ENCODE data around the gene CCDC148.

CCDC148 gene

DNA sequence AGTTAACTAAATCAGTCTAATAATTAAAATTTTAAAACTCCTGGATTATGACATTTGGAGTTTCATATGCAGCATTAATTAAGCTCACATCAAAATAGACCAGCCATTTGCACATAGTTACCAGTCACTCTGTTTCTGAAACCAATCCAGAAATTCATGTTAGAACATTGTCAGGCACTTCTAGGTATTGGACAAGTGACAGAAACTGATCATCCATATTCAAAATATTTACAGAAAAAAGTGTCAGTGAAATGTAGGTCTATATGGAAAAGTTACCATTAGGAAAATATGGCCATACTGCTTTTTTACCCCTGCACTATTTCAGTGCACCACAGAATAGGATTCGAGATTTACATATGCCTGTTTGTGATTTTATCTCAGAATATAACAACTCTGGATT is 321.5 kb downstream of the CCDC148 start:
- Histone ChIP-seq H3K9me3 (ENCODE audit: control insufficient read depth, insufficient read depth, low read depth, low read length) (no peaks in the 10 kb centered on the region), H3K4me1 (ENCODE audit: control insufficient read depth, insufficient read depth, low read length) (no peaks in the 10 kb centered on the region), H3K27me3 (ENCODE audit: control insufficient read depth, insufficient read depth, low read length) (no peaks in the 10 kb centered on the region), H3K27ac (ENCODE audit: low read depth, low read length) (no peak overlapping the region), H3K9ac (ENCODE audit: low read length) (no peak overlapping the region), H3K36me3 (ENCODE audit: control insufficient read depth, insufficient read depth, low read length) (no peaks in the 10 kb centered on the region), H3K4me3 (ENCODE audit: low read depth, low read length) (no peak overlapping the region)

DNA sequence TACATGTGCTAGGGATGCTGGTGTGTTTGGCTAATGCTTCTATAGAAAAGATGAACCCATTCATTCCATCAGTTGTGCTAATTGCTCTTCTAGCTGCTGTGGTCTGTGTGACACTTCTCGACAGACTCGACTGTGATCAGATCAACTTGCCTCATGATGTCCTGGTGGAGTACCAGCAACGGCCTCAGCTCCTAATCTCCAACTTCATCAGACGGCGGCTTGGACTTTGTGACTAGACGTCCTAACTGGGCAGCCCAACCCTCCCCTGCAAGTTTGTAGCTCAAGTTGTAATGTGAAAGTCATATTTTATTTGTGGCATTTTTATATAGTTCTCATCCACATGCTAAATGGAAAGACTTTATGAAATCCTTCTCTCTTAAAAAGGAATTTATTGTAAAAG is 321.9 kb downstream of the CCDC148 start:
- Histone ChIP-seq H3K36me3 (ENCODE audit: control insufficient read depth, insufficient read depth, low read length) (no peaks in the 10 kb centered on the region), H3K9ac (ENCODE audit: low read length) (no peak overlapping the region), H3K27me3 (ENCODE audit: control insufficient read depth, insufficient read depth, low read length) (no peaks in the 10 kb centered on the region), H3K4me3 (ENCODE audit: low read depth, low read length) (no peak overlapping the region), H3K4me1 (ENCODE audit: control insufficient read depth, insufficient read depth, low read length) (no peaks in the 10 kb centered on the region), H3K9me3 (ENCODE audit: control insufficient read depth, insufficient read depth, low read depth, low read length) (no peaks in the 10 kb centered on the region), H3K27ac (ENCODE audit: low read depth, low read length) (no peak overlapping the region)

DNA sequence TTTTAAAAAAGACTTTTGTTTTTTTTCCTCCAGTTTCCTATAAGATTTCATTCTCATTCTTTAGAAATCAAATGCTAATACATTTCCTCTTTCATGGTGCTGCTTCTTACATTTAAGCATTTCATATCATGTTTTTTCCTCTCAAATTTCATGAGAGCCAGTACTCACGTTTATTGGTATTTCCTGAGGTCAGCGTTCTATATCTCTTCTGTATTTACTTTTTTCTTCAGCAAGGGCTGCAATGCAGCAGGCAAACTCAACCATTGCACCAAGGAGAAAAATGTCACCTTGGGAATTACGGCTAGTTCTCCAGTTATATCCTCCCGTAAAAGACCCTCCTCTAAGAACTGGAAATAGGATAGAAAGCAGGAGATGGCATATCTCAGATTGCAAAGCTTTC is 322.5 kb downstream of the CCDC148 start:
- Histone ChIP-seq H3K27ac (ENCODE audit: low read depth, low read length) (no peak overlapping the region), H3K9me3 (ENCODE audit: control insufficient read depth, insufficient read depth, low read depth, low read length) (no peaks in the 10 kb centered on the region), H3K36me3 (ENCODE audit: control insufficient read depth, insufficient read depth, low read length) (no peaks in the 10 kb centered on the region)

DNA sequence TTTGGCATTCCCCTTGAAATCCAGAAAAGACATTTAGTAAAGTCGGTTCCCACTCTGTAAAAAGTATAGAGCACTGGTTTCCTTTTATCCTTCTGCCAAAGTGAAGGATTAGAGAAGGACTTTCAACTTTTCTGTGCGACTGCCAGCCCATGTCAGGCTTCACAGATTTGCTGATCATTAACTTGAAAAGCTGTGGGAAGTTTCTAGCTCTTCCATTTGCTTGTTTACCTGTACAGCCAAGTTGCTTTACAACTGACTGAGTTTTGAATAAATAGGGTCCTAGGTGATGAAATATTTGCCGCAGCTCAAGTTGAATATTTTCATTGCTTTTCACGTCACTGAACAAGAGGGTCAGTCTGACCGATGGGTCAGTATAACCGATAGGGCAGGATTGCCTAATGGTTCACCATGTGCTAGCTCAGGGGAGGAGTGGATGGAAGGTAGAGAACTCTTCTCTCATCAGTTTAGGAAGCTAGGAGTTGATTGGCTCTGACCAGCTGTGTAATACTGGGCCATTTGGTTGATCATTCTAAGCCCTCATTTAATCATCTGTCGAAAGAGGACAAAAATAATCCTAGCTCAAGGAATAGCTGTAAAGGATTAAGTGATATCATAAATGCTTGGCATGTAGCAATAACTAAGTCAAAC is 324.5 kb downstream of the CCDC148 start:
- no peak overlapping the region for H3K4me3 ChIP-seq (ENCODE audit: low read depth, low read length)
- no peaks in the 10 kb centered on the region for H3K36me3 ChIP-seq (ENCODE audit: control insufficient read depth, insufficient read depth, low read length)
- no peaks in the 10 kb centered on the region for H3K9me3 ChIP-seq (ENCODE audit: control insufficient read depth, insufficient read depth, low read depth, low read length)
- H3K9ac ChIP-seq (ENCODE audit: low read length), result no peak overlapping the region
- H3K27ac ChIP-seq (ENCODE audit: low read depth, low read length), result no peak overlapping the region
- H3K4me1 ChIP-seq (ENCODE audit: control insufficient read depth, insufficient read depth, low read length), result no peaks in the 10 kb centered on the region
- no peaks in the 10 kb centered on the region for H3K27me3 ChIP-seq (ENCODE audit: control insufficient read depth, insufficient read depth, low read length)

More for the DNA sequence above, 322.5 kb downstream of the CCDC148 start:
- H3K4me1 ChIP-seq (ENCODE audit: control insufficient read depth, insufficient read depth, low read length), result no peaks in the 10 kb centered on the region
- H3K4me3 ChIP-seq (ENCODE audit: low read depth, low read length), result no peak overlapping the region
- no peaks in the 10 kb centered on the region for H3K27me3 ChIP-seq (ENCODE audit: control insufficient read depth, insufficient read depth, low read length)
- H3K9ac ChIP-seq (ENCODE audit: low read length), result no peak overlapping the region

DNA sequence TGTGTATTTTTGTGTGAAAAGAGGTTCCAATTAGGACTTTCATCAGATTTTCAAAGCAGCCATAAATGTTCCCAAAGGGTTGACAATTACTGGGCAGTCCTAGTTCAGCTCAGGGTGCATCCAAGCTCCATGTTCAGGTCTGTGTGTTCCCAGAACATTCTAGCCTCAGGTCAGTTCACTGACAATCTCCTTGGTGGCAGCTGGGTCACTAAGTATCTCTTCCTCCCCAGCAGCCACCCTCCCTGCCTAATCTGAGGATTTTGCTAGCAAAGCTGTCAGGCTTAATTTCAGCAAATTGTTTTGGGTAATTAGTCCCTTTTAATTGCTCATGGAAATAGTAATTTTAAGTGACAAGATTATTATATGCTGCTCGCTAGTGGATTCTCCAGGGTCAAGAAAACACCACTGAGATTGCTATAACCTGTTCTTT is 325.1 kb downstream of the CCDC148 start:
- Histone ChIP-seq H3K4me3 (ENCODE audit: low read depth, low read length) (no peak overlapping the region), H3K36me3 (ENCODE audit: control insufficient read depth, insufficient read depth, low read length) (no peaks in the 10 kb centered on the region), H3K9me3 (ENCODE audit: control insufficient read depth, insufficient read depth, low read depth, low read length) (no peaks in the 10 kb centered on the region), H3K27ac (ENCODE audit: low read depth, low read length) (no peak overlapping the region), H3K4me1 (ENCODE audit: control insufficient read depth, insufficient read depth, low read length) (0 out of 2 replicates have a peak, but pooled peaks cover 1% of the 10 kb centered on the region), H3K9ac (ENCODE audit: low read length) (no peak overlapping the region), H3K27me3 (ENCODE audit: control insufficient read depth, insufficient read depth, low read length) (no peaks in the 10 kb centered on the region)

DNA sequence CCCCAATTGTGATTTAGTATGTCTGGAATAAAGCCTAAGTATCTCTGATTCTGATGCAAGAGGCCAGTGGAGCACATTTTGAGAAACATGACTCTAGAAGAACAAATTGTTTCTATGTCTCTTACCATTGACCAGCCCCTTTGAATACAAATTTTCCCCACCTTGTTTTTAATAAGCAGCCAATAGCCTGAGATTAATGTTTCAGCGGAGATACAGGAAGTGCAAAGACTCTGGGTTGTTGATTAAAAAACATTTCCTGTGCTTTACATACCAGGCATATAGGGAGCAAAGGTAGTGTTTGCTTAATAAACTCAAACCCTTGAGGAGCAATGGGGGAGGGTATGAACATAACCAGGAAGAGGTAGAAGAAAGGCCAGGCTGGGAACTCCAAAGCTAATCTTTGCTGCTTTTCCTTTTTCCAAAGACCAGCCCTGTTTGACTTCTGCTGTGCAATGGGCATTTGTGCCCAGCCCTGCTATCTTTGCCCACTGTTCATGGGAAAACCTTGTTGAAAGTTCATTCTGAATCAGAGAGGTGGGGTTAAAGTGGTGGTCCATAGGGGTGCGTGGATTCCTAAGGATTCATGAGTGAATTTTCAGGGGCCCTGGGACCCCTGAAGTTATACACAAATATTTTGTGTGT is 325.6 kb downstream of the CCDC148 start:
- Histone ChIP-seq H3K36me3 (ENCODE audit: control insufficient read depth, insufficient read depth, low read length) (no peaks in the 10 kb centered on the region), H3K4me3 (ENCODE audit: low read depth, low read length) (no peak overlapping the region), H3K9me3 (ENCODE audit: control insufficient read depth, insufficient read depth, low read depth, low read length) (no peaks in the 10 kb centered on the region), H3K9ac (ENCODE audit: low read length) (no peak overlapping the region), H3K4me1 (ENCODE audit: control insufficient read depth, insufficient read depth, low read length) (peaks cover 4% of the 10 kb centered on the region; the same call in 1 of the 2 replicates), H3K27ac (ENCODE audit: low read depth, low read length) (no peak overlapping the region), H3K27me3 (ENCODE audit: control insufficient read depth, insufficient read depth, low read length) (no peaks in the 10 kb centered on the region)

DNA sequence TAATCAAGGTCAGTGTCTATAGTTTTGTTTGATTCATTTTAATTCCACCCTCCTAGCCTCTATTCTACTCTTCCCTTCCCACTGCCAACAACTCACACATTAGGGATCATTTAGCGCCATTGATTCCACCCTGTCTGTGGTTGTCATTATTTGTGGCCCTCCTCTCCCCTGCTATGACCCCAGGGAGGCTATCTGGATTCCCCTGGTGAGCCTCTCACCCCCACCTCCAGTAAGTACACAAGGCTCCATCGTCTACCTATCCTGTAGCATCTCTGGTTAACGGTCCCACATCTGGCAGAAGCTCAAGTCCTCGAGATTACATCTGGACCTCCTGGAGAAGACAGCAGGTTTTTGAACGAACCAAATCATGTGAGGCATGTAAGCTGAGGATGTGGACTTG is 327.5 kb downstream of the CCDC148 start:
- H3K27ac ChIP-seq (ENCODE audit: low read depth, low read length), result no peak overlapping the region
- no peak overlapping the region for H3K4me3 ChIP-seq (ENCODE audit: low read depth, low read length)
- H3K9ac ChIP-seq (ENCODE audit: low read length), result no peak overlapping the region
- H3K27me3 ChIP-seq (ENCODE audit: control insufficient read depth, insufficient read depth, low read length), result no peaks in the 10 kb centered on the region
- no peaks in the 10 kb centered on the region for H3K36me3 ChIP-seq (ENCODE audit: control insufficient read depth, insufficient read depth, low read length)
- H3K9me3 ChIP-seq (ENCODE audit: control insufficient read depth, insufficient read depth, low read depth, low read length), result no peaks in the 10 kb centered on the region
- H3K4me1 ChIP-seq (ENCODE audit: control insufficient read depth, insufficient read depth, low read length), result peaks cover 9% of the 10 kb centered on the region

DNA sequence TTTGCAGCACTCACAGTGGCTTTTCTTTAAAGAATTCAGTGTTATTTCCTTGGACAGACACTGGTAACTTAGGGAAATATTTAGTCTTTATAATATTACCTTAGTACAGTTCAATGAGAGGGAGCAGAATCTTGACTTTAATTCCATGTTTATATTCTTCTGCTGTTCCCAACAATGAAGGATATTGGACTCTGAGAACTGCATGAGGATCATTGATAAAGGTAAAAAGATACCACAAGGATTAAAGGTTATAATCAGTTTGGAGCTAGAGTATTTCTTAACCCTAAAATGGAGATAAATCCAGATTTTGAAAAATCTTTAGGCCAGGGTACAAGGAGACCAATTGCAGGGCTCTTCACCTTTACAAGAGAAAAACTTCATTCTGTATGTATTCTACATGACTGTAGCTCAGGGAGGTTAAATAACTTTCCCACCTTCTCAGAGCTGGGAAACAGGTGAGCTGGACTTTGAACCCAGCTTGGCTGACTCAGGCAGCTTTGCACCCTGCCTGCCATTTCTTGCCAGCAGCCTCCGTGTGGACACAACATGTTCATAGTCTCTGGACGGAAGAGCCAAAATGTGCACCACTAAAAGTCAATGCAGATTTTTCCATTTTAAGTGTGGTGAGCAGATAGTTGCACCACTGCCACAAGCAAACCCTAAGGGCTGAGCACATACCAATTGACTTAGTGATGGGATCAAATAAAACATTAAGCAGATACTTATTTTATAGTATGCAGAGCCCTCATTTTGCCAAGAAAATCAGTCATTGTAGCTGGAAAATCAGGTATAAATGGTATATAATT is 328.2 kb downstream of the CCDC148 start:
- Histone ChIP-seq H3K4me1 (ENCODE audit: control insufficient read depth, insufficient read depth, low read length) (peaks cover 9% of the 10 kb centered on the region), H3K9me3 (ENCODE audit: control insufficient read depth, insufficient read depth, low read depth, low read length) (no peaks in the 10 kb centered on the region), H3K27ac (ENCODE audit: low read depth, low read length) (no peak overlapping the region), H3K27me3 (ENCODE audit: control insufficient read depth, insufficient read depth, low read length) (no peaks in the 10 kb centered on the region), H3K4me3 (ENCODE audit: low read depth, low read length) (no peak overlapping the region), H3K9ac (ENCODE audit: low read length) (no peak overlapping the region), H3K36me3 (ENCODE audit: control insufficient read depth, insufficient read depth, low read length) (no peaks in the 10 kb centered on the region)

DNA sequence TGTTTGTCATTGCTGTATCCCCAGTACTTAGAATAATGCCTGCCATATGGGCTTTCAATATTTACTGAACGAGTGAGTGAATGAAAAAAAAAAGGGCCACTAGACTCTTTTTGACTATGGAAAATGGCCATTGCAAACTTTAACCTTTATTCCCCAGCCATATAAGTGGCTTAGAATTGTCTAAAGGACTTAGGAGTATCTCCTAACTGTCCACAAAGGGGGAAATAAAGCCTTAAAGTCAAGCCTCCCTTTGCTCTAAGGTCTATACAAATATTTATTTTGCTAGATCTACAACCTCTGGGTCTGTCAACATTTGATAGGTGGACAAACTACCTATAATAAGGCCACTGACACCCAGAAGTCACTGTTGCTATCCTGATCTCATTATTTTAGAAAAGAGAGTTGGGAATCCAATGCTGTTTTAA is 329.2 kb downstream of the CCDC148 start:
- H3K4me1 ChIP-seq (ENCODE audit: control insufficient read depth, insufficient read depth, low read length), result peaks cover 9% of the 10 kb centered on the region
- no peak overlapping the region for H3K4me3 ChIP-seq (ENCODE audit: low read depth, low read length)

DNA sequence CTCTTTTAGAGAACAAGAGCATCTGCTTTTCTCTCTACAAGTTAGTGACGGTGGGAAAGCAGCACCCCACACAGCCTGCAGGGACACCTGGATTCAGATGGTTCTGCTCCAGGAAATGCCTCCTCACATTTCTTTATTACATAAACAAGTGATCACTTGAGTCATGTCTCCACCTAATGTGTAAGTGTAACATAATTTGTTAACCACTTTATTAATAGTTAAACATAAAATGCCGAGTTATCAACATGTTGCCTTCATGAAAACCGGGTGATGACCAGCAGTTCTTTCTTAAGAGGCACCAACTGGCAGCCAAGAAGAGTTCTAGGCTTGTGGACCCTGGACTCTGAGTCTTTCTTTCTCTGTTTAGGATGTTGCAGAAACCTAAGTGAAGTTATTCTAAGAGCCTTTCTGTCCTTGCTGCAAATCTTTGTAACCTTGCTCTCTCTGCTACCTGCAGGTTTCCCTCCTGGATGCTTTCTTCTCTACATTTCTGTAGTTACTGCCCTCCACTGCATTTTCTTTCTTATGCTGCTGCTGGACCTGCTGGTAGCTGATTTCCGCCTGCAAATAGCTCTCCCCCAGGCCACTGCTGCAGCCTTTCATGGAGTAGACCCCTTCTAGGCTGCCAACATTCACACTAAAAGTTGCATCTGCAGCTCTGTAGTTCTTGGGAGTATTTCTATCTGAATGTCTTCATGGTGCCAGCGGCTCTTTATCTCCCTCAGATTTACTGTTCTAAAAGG is 330.6 kb downstream of the CCDC148 start:
- Histone ChIP-seq H3K4me1 (ENCODE audit: control insufficient read depth, insufficient read depth, low read length) (peaks cover 11% of the 10 kb centered on the region), H3K36me3 (ENCODE audit: control insufficient read depth, insufficient read depth, low read length) (no peaks in the 10 kb centered on the region), H3K27ac (ENCODE audit: low read depth, low read length) (no peak overlapping the region), H3K4me3 (ENCODE audit: low read depth, low read length) (no peak overlapping the region), H3K27me3 (ENCODE audit: control insufficient read depth, insufficient read depth, low read length) (no peaks in the 10 kb centered on the region), H3K9ac (ENCODE audit: low read length) (no peak overlapping the region), H3K9me3 (ENCODE audit: control insufficient read depth, insufficient read depth, low read depth, low read length) (no peaks in the 10 kb centered on the region)

More for the DNA sequence above, 329.2 kb downstream of the CCDC148 start:
- no peaks in the 10 kb centered on the region for H3K27me3 ChIP-seq (ENCODE audit: control insufficient read depth, insufficient read depth, low read length)
- no peak overlapping the region for H3K27ac ChIP-seq (ENCODE audit: low read depth, low read length)
- H3K36me3 ChIP-seq (ENCODE audit: control insufficient read depth, insufficient read depth, low read length), result no peaks in the 10 kb centered on the region
- H3K9me3 ChIP-seq (ENCODE audit: control insufficient read depth, insufficient read depth, low read depth, low read length), result no peaks in the 10 kb centered on the region
- H3K9ac ChIP-seq (ENCODE audit: low read length), result no peak overlapping the region

All from HUES6 (cell line).